HG02970 (cell line): Measurements from ENCODE around the gene RHBDD1.
"Not testable (repeated sequence)": the region's sequence is repeated elsewhere in the genome, so short reads cannot be mapped to it uniquely, and the experiment has no call there.

Experiments
- ATAC-seq: cut with Tn5 transposase; IDR thresholded peaks from one replicate; pipeline ENCODE4 v1.9.1; 2021; ENCODE audit warnings: mild to moderate bottlenecking, moderate library complexity, moderate number of reproducible peaks; ENCODE audit not compliant: unreplicated experiment, low FRiP score

RHBDD1 gene

GRCh38 chr2:226799211-226799975, 36.5 kb upstream of the RHBDD1 start, which contains the start of gene IRS1:
Gene IRS1 (minus strand): TSS chr2:226799820. CDS start chr2:226798738, 1,082 bp downstream.
- peak; percentile 39 for ATAC-seq

GRCh38 chr2:226799976-226800940, 35.6 kb upstream of the RHBDD1 start:
- no peak for ATAC-seq

- peak; percentile 82 for ATAC-seq
Measured at GRCh38 chr2:226800941-226801784, 34.7 kb upstream of the RHBDD1 start.

- ATAC-seq: no peak
Measured at GRCh38 chr2:226802573-226802972, 33.3 kb upstream of the RHBDD1 start.

- ATAC-seq: no peak
Measured at GRCh38 chr2:226803410-226803809, 32.4 kb upstream of the RHBDD1 start.

GRCh38 chr2:226813148-226813701, 22.6 kb upstream of the RHBDD1 start:
- no peak for ATAC-seq

- ATAC-seq: no peak
Measured at GRCh38 chr2:226818930-226819329, 16.9 kb upstream of the RHBDD1 start.

- no peak for ATAC-seq
Measured at GRCh38 chr2:226825056-226825455, 10.8 kb upstream of the RHBDD1 start.

GRCh38 chr2:226828191-226828590, 7.7 kb upstream of the RHBDD1 start:
- ATAC-seq: no peak

GRCh38 chr2:226829721-226830631, 5.9 kb upstream of the RHBDD1 start:
- ATAC-seq: no peak

- no peak for ATAC-seq
Measured at GRCh38 chr2:226831266-226831665, 4.6 kb upstream of the RHBDD1 start.

- ATAC-seq: no peak
Measured at GRCh38 chr2:226832061-226832460, 3.8 kb upstream of the RHBDD1 start.

GRCh38 chr2:226834880-226835279, 974 bp upstream of the RHBDD1 start:
- not testable (repeated sequence) for ATAC-seq

GRCh38 chr2:226835420-226835795, 446 bp upstream of the RHBDD1 start:
- peak; percentile 23 for ATAC-seq

GRCh38 chr2:226836548-226836885, 663 bp downstream of the RHBDD1 start:
- peak; percentile 1 for ATAC-seq

- no peak for ATAC-seq
Measured at GRCh38 chr2:226837334-226837733, 1.5 kb downstream of the RHBDD1 start.

- ATAC-seq: no peak
Measured at GRCh38 chr2:226837787-226838603, 2.1 kb downstream of the RHBDD1 start.

- ATAC-seq: no peak
Measured at GRCh38 chr2:226838722-226839121, 2.9 kb downstream of the RHBDD1 start.
